IMR-90 (cell line): ENCODE data around the gene STK36. TPM values are rescaled to one million over a fixed set of nuclear protein-coding genes. Genes with fewer than 3 reads are reported as not detected.

Experiments
- ATAC-seq: fragments of 200-7000 bp; cut with Tn5 transposase; 2 replicates; pipeline ENCODE4 v1.9.1; 2020; ENCODE audit warnings: low read depth, mild to moderate bottlenecking, moderate library complexity
- BruUV-seq: library from RNA; stranded (reverse); fragments of 400-500 nt; replicated peaks from 2 replicates; lab custom pipeline; 2021; lab: Mats Ljungman, UMichigan
- CTCF ChIA-PET: fragments of 300-600 bp; formaldehyde crosslinking; extraction: SDS; loops from one replicate; lab custom pipeline; 2021; ENCODE audit warnings: antibody characterized with exemption; lab: Yijun Ruan, JAX
- POLR2A ChIA-PET: fragments of 300-600 bp; sonication (Branson Sonifier 250); formaldehyde crosslinking; loops from one replicate; lab custom pipeline; 2022; ENCODE audit warnings: antibody characterized with exemption; ENCODE audit not compliant: unreplicated experiment; lab: Charles Lee
- DNase-seq: peaks from one replicate; pipeline ENCODE4 v3.0.0; 2013
- H2AFZ ChIP-seq: replicated peaks from 2 replicates; pipeline ENCODE3; 2013; ENCODE audit warnings: low read length, mild to moderate bottlenecking; ENCODE audit not compliant: poor library complexity
- H2AK5ac ChIP-seq: 2 replicates; pipeline ENCODE4 v1.6.1; 2013; ENCODE audit warnings: low read depth, low read length, inconsistent platforms
- H2AK9ac ChIP-seq: replicated peaks from 2 replicates; pipeline ENCODE3; 2013; ENCODE audit warnings: mild to moderate bottlenecking, low read depth, low read length, moderate library complexity; ENCODE audit not compliant: poor library complexity
- H2BK120ac ChIP-seq: 2 replicates; pipeline ENCODE4 v1.6.1; 2013; ENCODE audit warnings: low read depth, low read length, inconsistent platforms
- H2BK15ac ChIP-seq: 3 replicates; pipeline ENCODE4 v1.6.1; 2013; ENCODE audit warnings: low read depth, low read length, inconsistent platforms
- H2BK20ac ChIP-seq: 2 replicates; pipeline ENCODE4 v1.6.1; 2013; ENCODE audit warnings: low read depth, mild to moderate bottlenecking, inconsistent platforms, low read length, moderate library complexity
- H2BK5ac ChIP-seq: 2 replicates; pipeline ENCODE4 v1.6.1; 2013; ENCODE audit warnings: mild to moderate bottlenecking, low read depth, low read length, inconsistent platforms; ENCODE audit not compliant: poor library complexity, severe bottlenecking
- H3K14ac ChIP-seq: replicated peaks from 2 replicates; pipeline ENCODE4 v1.6.1; 2013; ENCODE audit warnings: low read depth, low read length, inconsistent platforms
- H3K18ac ChIP-seq: 2 replicates; pipeline ENCODE4 v1.6.1; 2013; ENCODE audit warnings: low read depth, low read length, control low read depth
- H3K23ac ChIP-seq: 2 replicates; pipeline ENCODE4 v1.6.1; 2013; ENCODE audit warnings: low read depth, low read length, inconsistent platforms
- H3K27ac ChIP-seq: 2 replicates; pipeline ENCODE4 v1.5.1; 2013; ENCODE audit warnings: mild to moderate bottlenecking, control low read depth, low read length; ENCODE audit not compliant: insufficient read depth
- H3K27me3 ChIP-seq: 2 replicates; pipeline ENCODE4 v1.6.1; 2013; ENCODE audit warnings: low read length; ENCODE audit not compliant: control insufficient read depth, insufficient read depth
- H3K36me3 ChIP-seq: 2 replicates; pipeline ENCODE4 v1.6.1; 2013; ENCODE audit warnings: low read length, mixed read lengths; ENCODE audit not compliant: control insufficient read depth, insufficient read depth
- H3K4ac ChIP-seq: 2 replicates; pipeline ENCODE4 v1.6.1; 2013; ENCODE audit warnings: low read depth, low read length, inconsistent platforms
- H3K4me1 ChIP-seq: 2 replicates; pipeline ENCODE4 v1.6.1; 2013; ENCODE audit warnings: low read length, mixed read lengths; ENCODE audit not compliant: control insufficient read depth, insufficient read depth
- H3K4me2 ChIP-seq: 2 replicates; pipeline ENCODE4 v1.6.1; 2013; ENCODE audit warnings: low read depth, mild to moderate bottlenecking, control low read depth, low read length, moderate library complexity
- H3K4me3 ChIP-seq: 2 replicates; pipeline ENCODE4 v1.5.1; 2013; ENCODE audit warnings: low read depth, mild to moderate bottlenecking, control low read depth, low read length, moderate library complexity; ENCODE audit not compliant: insufficient read depth
- H3K56ac ChIP-seq: 2 replicates; pipeline ENCODE4 v1.6.1; 2013; ENCODE audit warnings: low read length, inconsistent platforms; ENCODE audit not compliant: insufficient read depth; ENCODE audit errors: extremely low read depth
- H3K79me1 ChIP-seq, 2 experiments: 2 replicates each; pipeline ENCODE4 v1.6.1; 2013; ENCODE audit warnings: low read length in 2 of 2, inconsistent platforms in 1 of 2, low read depth in 1 of 2
- H3K9ac ChIP-seq: 2 replicates; pipeline ENCODE4 v1.6.1; 2013; ENCODE audit warnings: low read depth, low read length, control low read depth
- H3K9me1 ChIP-seq: 2 replicates; pipeline ENCODE4 v1.6.1; 2013; ENCODE audit warnings: low read length, inconsistent platforms; ENCODE audit not compliant: insufficient read depth
- H3K9me3 ChIP-seq: 2 replicates; pipeline ENCODE4 v1.6.1; 2013; ENCODE audit warnings: low read length; ENCODE audit not compliant: control insufficient read depth, insufficient read depth
- H4K20me1 ChIP-seq: 2 replicates; pipeline ENCODE4 v1.6.1; 2013; ENCODE audit warnings: low read length, inconsistent platforms; ENCODE audit not compliant: insufficient read depth
- H4K5ac ChIP-seq: 2 replicates; pipeline ENCODE4 v1.6.1; 2013; ENCODE audit warnings: mild to moderate bottlenecking, low read depth, low read length, control low read depth
- H4K8ac ChIP-seq, 2 experiments: 2 replicates each; pipeline ENCODE4 v1.6.1; 2013; ENCODE audit warnings: low read depth in 2 of 2, low read length in 2 of 2, control low read depth in 1 of 2, inconsistent platforms in 1 of 2
- H4K91ac ChIP-seq: 2 replicates; pipeline ENCODE4 v1.6.1; 2013; ENCODE audit warnings: low read depth, low read length, inconsistent platforms; ENCODE audit not compliant: insufficient read depth
- CEBPB ChIP-seq: IDR thresholded peaks from 2 replicates; pipeline ENCODE4 v1.6.1; 2012; ENCODE audit warnings: low read depth, low read length, improper control_type of control experiment
- CHD1 ChIP-seq: IDR thresholded peaks from 2 replicates; pipeline ENCODE4 v1.6.1; 2012; ENCODE audit warnings: low read depth, low read length, improper control_type of control experiment
- ELK1 ChIP-seq: fragments of 150-350 bp; IDR thresholded peaks from 2 replicates; pipeline ENCODE4 v1.6.1; 2016; ENCODE audit warnings: low read depth, mild to moderate bottlenecking, low read length, moderate library complexity, borderline replicate concordance
- FOS ChIP-seq: fragments of 150-350 bp; IDR thresholded peaks from 2 replicates; pipeline ENCODE4 v1.6.1; 2016; ENCODE audit warnings: low read depth, low read length
- MAFK ChIP-seq: IDR thresholded peaks from 2 replicates; pipeline ENCODE4 v1.6.1; 2012; ENCODE audit warnings: low read depth, low read length, improper control_type of control experiment
- MAZ ChIP-seq: IDR thresholded peaks from 2 replicates; pipeline ENCODE4 v1.6.1; 2012; ENCODE audit warnings: low read depth, mild to moderate bottlenecking, low read length, improper control_type of control experiment, moderate library complexity, borderline replicate concordance
- MXI1 ChIP-seq: IDR thresholded peaks from 2 replicates; pipeline ENCODE4 v1.6.1; 2012; ENCODE audit warnings: low read depth, mild to moderate bottlenecking, low read length, moderate library complexity, borderline replicate concordance
- NFE2L2 ChIP-seq: fragments of 150-350 bp; IDR thresholded peaks from 2 replicates; pipeline ENCODE4 v1.6.1; 2016; ENCODE audit warnings: low read depth, mild to moderate bottlenecking, low read length
- POLR2A ChIP-seq: IDR thresholded peaks from 2 replicates; pipeline ENCODE4 v1.6.1; 2012; ENCODE audit warnings: mild to moderate bottlenecking, low read depth, low read length
- RAD21 ChIP-seq: IDR thresholded peaks from 2 replicates; pipeline ENCODE4 v1.6.1; 2012; ENCODE audit warnings: low read length, improper control_type of control experiment
- RCOR1 ChIP-seq: IDR thresholded peaks from 2 replicates; pipeline ENCODE4 v1.6.1; 2012; ENCODE audit warnings: mild to moderate bottlenecking, low read length, improper control_type of control experiment; ENCODE audit not compliant: insufficient replicate concordance
- RFX5 ChIP-seq: IDR thresholded peaks from 2 replicates; pipeline ENCODE4 v1.8.0; 2012; ENCODE audit warnings: low read depth, mild to moderate bottlenecking, low read length, moderate library complexity
- SMC3 ChIP-seq: fragments of 150-350 bp; IDR thresholded peaks from 2 replicates; pipeline ENCODE4 v1.6.1; 2016; ENCODE audit warnings: low read depth, mild to moderate bottlenecking, antibody characterized with exemption, low read length, moderate library complexity
- WGBS, 2 experiments: methylation state at CpG; one replicate each; pipeline versions ENCODE4 v1.1.5 to v1.1.7; 2013; ENCODE audit warnings: missing lambda C conversion rate in 2 of 2; ENCODE audit not compliant: insufficient read length in 1 of 2; ENCODE audit errors: extremely low coverage in 2 of 2; 5-methylcytosine and 5-hydroxymethylcytosine counted together
- dilution Hi-C: fragments of 300-500 bp; cut with HindIII; formaldehyde crosslinking; loops from one replicate; pipeline ENCODE4 v1.14.3; 2018; ENCODE audit warnings: low sequenced_read_pairs; ENCODE audit not compliant: unreplicated experiment
- in situ Hi-C: fragments of 300-500 bp; cut with MboI; formaldehyde crosslinking; loops from 3 replicates; pipeline ENCODE4 v1.14.3; 2019; ENCODE audit warnings: low sequenced_read_pairs, inconsistent platforms, mixed read lengths
- intact Hi-C: fragments of 100-400 bp; cut with micrococcal nuclease; formaldehyde crosslinking; loops from 2 replicates; pipeline ENCODE4 v1.10.0; 2022
- polyA plus RNA-seq, 3 experiments: library from polyadenylated mRNA; depleted of rRNA; stranded (reverse); fragments of >200 nt; gene quantifications; 2 replicates each; pipeline ENCODE4 v1.2.3, GENCODE V29; 2012; ENCODE audit warnings: low replicate concordance in 1 of 3
- total RNA-seq: library from RNA; depleted of rRNA; stranded (reverse); fragments of >200 nt; gene quantifications from 2 replicates; pipeline ENCODE4 v1.2.3, GENCODE V29; 2012
- TF ChIP-seq, protein P1 (sequence below): conservative IDR thresholded peaks from 2 replicates; pipeline ENCODE4 v1.5.1; 2012; ENCODE audit warnings: mild to moderate bottlenecking, low read depth, low read length, improper control_type of control experiment

Gene STK36
- total and polyA plus RNA-seq, 2 of the 4 experiments (the other 2 are of a cell fraction), result 17.6 to 44.5 TPM

GRCh38 chr2:218655751-218656150 is 16.1 kb upstream of the STK36 start:
- Histone ChIP-seq H2AK5ac (no peak overlapping the region), H3K9ac (no peak overlapping the region), H4K91ac (no peak overlapping the region), H3K18ac (no peak overlapping the region), H4K8ac (no peak overlapping the region), H3K79me1 (peaks cover 24 to 38% of the 10 kb centered on the region in 2 experiments), H3K9me1 (peaks cover 8% of the 10 kb centered on the region; the same call in 1 of the 2 replicates), H3K27ac (no peak overlapping the region), H3K4me1 (peaks cover 3% of the 10 kb centered on the region; the same call in 1 of the 2 replicates), H3K4me2 (no peak overlapping the region), H3K56ac (no peak overlapping the region), H2BK15ac (no peak overlapping the region), H3K14ac (no peak overlapping the region), H3K4me3 (no peak overlapping the region), H2BK20ac (no peak overlapping the region), H3K4ac (no peak overlapping the region), H4K20me1 (no peaks in the 10 kb centered on the region), H2BK120ac (no peak overlapping the region), H4K5ac (no peak overlapping the region), H2AFZ (no peak overlapping the region), H3K36me3 (peaks cover 23% of the 10 kb centered on the region), H3K27me3 (no peaks in the 10 kb centered on the region), H2BK5ac (no peak overlapping the region), H3K23ac (no peak overlapping the region), H2AK9ac (no peak overlapping the region), H3K9me3 (no peaks in the 10 kb centered on the region)
- CTCF ChIA-PET, result no interaction called here
- WGBS, 2 experiments, result no CpG with 5 or more reads among the region's 2 CpGs
- in situ Hi-C loops (loop anchor here (10.0 kb wide), 1 partner anchor 251 kb away; no protein-coding TSS in a partner anchor), dilution Hi-C loops (no loop called here), intact Hi-C loops (no loop called here)
- POLR2A ChIA-PET, result no interaction called here
- ATAC-seq (no peak), DNase-seq (no peak)
- no peak for TF ChIP-seq RAD21
- TF ChIP-seq POLR2A, result no peak
- no peak for TF ChIP-seq FOS
- no peak for TF ChIP-seq ELK1
- TF ChIP-seq RCOR1, result no peak
- no peak for TF ChIP-seq RFX5
- TF ChIP-seq MAZ, result no peak
- no peak for TF ChIP-seq SMC3
- no peak for TF ChIP-seq NFE2L2
- no peak for TF ChIP-seq MAFK
- TF ChIP-seq CEBPB, result no peak
- TF ChIP-seq MXI1, result no peak
- TF ChIP-seq, protein P1, sequence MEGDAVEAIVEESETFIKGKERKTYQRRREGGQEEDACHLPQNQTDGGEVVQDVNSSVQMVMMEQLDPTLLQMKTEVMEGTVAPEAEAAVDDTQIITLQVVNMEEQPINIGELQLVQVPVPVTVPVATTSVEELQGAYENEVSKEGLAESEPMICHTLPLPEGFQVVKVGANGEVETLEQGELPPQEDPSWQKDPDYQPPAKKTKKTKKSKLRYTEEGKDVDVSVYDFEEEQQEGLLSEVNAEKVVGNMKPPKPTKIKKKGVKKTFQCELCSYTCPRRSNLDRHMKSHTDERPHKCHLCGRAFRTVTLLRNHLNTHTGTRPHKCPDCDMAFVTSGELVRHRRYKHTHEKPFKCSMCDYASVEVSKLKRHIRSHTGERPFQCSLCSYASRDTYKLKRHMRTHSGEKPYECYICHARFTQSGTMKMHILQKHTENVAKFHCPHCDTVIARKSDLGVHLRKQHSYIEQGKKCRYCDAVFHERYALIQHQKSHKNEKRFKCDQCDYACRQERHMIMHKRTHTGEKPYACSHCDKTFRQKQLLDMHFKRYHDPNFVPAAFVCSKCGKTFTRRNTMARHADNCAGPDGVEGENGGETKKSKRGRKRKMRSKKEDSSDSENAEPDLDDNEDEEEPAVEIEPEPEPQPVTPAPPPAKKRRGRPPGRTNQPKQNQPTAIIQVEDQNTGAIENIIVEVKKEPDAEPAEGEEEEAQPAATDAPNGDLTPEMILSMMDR, result no peak
- TF ChIP-seq CHD1, result no peak
- no TSS peak for BruUV-seq
